HG02678 (cell line): Measurements from ENCODE around the gene PGM2L1.

Source experiments
- ATAC-seq: cut with Tn5 transposase; IDR thresholded peaks from one replicate; pipeline ENCODE4 v1.9.1; 2021; ENCODE audit warnings: mild to moderate bottlenecking, moderate library complexity; ENCODE audit not compliant: unreplicated experiment

The PGM2L1 gene

GRCh38 chr11:74307434-74307833, 90.8 kb downstream of the PGM2L1 start:
- ATAC-seq, result no peak

GRCh38 chr11:74306435-74307175, 91.6 kb downstream of the PGM2L1 start:
- no peak for ATAC-seq

- ATAC-seq, result no peak
These were observed 99.2 kb downstream of the PGM2L1 start for GRCh38 chr11:74299015-74299414.

GRCh38 chr11:74297484-74297883, 100.7 kb downstream of the PGM2L1 start:
- no peak for ATAC-seq

- no peak for ATAC-seq
These were observed 109.3 kb downstream of the PGM2L1 start for GRCh38 chr11:74288911-74289310.

GRCh38 chr11:74288161-74288560, 110.1 kb downstream of the PGM2L1 start:
- ATAC-seq, result no peak

- no peak for ATAC-seq
These were observed 113.8 kb downstream of the PGM2L1 start for GRCh38 chr11:74284466-74284865.

- ATAC-seq, result no peak
These were observed 114.6 kb downstream of the PGM2L1 start for GRCh38 chr11:74283580-74284180.

GRCh38 chr11:74282914-74283371, 115.3 kb downstream of the PGM2L1 start:
- ATAC-seq, result no peak

GRCh38 chr11:74282421-74282820, 115.8 kb downstream of the PGM2L1 start:
- ATAC-seq, result no peak

- ATAC-seq, result no peak
These were observed 117.7 kb downstream of the PGM2L1 start for GRCh38 chr11:74280494-74280893.
